NCI-H1930 (cell line): ENCODE measurements around the gene RSPRY1.
"Not testable (repeated sequence)": the region's sequence is repeated elsewhere in the genome, so short reads cannot be mapped to it uniquely, and the experiment has no call there.

ENCODE experiments used
- DNase-seq, 2 experiments: peaks; one replicate each; lab custom pipeline; 2025; lab: John Stamatoyannopoulos, UW

Gene RSPRY1

DNA sequence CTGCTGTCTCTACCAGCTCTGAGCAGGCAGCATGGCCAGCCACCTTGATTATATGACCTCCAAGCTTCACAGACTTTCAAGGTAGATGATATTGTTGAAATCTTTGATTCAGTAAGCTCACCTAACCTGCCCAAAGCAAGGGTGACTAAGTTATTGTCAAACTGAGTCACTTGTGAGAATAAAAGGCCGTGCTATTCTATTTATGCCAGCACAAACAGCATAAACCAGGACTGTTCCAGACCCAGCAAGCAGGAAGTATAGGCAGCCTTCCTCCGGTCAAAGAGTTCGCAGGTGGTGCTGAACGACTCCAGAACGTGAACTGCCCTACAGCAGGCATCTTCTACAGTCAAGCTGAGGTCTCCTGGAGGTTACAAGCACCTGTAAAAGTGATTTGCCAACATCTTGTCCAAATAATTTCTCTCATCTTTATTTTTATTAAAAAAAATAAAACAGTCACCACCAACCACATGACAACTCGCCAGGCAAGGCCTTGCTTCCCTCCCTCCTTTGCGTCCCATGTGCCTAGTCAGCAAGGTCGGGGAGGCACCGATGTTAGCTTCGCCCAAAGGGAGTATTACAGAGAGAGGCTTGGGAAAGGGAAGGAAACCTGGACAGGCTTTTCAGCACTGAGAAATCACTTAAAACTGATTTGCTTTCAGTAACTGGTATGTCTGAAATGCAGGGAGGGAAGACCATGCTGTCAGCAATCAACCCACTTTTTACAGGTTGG lies 69.7 kb downstream of the RSPRY1 start:
- no peak for DNase-seq

DNA sequence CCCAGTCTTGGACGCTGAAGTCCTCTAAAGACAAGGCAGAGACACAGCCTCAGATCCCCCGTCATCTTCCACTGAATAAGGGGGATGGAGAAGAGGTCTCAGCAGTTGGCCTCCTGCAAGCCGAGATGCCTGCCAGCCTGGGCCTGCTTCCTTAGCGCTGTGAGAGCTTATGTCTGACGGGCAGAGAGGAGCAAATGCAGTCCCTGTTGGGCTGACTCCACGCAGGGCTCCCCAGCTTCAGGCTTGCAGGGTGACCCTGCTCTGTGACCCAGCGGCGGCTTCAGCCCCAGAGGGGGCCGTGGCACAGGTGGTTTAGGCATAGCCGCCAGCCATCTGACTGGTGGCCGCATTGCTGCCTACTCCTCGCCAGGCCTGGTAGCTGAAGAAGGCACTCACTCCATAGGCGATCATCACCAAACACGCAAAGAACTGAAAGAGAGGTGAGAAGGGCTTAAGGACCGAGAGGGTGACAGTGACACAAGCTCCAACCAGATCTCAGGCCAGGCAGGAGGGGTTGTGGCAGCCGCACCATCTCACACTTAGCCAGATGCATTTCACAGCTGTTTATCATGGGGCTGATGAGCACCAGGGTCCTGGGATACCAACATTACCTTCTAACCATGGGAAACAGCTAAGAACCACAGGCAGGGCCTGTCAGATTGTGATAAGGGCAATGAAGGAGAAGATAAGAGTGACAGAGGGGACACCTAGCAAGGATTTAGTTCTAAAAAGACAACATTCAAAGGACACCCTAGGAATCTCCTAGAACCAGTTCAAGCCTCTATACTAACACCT lies 70.7 kb downstream of the RSPRY1 start:
- no peak for DNase-seq

DNA sequence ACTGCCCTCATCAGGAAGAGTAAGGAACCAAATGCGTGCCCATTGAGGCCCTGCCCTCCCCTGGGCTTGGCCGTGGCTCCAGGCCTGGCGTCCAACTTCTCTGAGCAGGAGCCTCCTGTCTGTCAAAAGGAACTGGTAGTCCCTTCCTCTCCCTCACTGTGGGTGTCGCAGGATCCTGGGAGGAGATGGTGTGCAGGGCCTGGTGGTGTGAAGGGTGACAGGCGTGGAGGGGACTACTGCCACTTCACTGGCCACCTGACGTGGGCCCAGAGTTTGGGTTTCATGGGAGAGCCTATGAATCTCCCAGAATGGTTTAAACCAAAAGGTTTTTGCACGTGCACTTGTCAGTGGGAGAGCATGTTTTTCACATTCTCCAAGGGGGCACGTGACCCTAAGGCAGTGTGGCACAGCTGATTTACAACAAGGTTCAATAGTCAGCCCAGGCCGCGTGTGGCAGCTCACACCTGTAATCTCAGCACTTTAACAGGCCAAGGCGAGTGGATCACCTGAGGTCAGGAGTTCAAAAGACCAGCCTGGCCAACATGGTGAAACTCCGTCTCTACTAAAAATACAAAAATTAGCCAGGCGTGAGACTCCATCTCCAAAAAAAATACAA lies 71.4 kb downstream of the RSPRY1 start:
- DNase-seq = no peak

DNA sequence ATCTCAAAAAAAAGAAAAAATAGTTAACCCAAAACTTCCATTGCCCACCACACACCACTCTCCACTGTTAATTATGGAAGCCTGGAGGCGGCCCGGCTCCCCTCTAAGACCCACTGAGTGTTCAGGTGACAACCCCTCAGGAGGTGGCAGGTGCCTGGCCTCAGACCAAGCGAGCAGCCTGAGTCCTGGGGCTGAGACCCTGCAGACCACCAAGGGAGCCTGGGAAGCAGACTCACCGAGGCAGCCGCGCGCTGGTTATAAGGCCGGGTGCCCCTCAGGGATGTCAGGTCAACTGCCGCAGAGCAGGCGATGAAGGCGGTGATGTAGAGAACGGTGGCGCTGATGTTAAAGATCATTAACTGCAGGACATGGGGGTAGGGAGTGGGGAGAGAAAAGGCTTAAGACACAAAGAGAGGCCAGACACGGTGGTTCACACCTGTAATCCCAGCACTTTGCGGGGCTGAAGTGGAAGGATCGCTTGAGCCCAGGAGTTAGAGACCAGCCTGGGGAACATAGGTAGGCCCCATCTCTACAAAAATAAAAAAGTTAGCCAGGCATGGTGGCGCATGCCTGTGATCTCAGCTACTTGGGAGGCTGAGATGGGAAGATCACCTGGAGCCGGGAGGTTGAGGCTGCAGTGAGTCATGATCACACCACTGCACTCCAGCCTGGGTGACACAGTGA lies 72.2 kb downstream of the RSPRY1 start:
- DNase-seq = no peak

DNA sequence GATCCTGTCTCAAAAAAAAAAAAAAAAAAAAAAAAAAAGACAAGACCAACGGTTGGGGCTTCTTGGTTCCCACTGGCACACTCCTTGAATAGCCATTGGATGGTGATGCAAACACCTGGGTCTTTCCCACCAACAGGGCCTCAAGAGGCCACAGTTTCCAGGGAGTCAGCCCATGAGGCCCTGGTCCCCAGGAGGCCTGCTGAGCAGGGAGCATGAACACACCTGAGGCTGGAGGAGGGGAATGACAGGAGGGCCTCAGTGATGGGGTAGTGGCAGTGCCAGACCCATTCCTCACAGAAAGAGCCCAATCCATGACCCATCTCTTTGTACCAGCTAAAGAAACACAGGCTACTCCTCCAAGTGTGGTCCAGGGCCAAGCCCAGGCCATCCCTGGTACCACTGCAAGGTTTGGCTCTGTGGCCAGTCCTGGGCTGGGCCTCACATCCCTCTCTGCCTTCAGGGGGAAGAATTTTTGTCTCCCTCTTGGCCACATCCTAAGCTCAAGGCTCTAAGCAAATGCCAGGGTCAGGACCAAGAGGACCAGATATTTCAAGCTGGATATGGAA lies 72.9 kb downstream of the RSPRY1 start:
- no peak for DNase-seq

DNA sequence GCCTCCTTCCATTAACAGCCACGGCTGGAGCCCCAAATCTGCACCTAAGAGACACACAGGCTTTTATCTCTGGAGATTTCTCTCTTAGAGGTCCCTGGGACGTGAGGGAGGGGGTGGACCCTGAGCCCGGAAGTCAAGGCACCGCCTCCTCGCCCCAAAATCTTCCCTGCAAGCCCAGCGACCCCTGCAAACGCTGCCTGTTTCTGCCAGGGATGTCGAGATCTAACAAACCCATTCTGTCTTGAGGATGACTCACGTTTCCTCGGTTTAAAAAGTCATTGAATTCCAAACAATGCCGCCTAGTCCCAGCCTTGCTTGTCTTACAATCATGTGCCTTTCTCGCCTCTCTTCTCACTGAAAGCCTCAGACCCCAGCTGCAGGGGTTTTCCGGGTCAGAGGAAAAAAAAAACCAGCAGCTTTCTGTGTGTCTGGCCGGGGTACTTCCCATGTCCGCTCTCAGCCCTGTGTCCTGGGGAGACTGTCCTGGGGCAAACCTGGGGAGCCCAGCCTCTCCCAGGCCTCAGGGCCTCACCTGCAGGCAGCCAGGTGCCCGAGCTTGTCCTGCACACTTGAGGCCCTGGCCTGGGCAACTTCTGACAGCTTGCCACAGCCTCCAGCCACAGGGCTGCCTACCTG lies 74.3 kb downstream of the RSPRY1 start:
- DNase-seq = no peak

DNA sequence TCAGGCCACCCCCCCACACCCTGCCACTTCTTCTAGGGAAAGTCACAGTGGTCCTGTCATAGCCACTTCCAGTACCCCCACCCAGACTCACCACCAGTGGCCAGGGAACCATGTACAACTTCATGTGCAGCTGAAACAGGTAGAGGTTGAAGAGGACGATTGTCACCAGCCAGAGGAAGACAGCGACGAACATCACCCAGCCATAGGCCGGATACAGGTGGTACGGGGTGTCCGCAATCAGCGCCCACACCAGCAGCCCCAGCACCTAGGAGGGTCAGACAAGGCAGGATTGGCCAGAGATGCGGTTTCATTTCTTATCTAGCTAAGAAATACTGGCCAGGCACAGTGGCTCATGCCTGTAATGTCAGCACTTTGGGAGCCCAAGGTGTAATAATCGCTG lies 75.7 kb downstream of the RSPRY1 start:
- DNase-seq = no peak

DNA sequence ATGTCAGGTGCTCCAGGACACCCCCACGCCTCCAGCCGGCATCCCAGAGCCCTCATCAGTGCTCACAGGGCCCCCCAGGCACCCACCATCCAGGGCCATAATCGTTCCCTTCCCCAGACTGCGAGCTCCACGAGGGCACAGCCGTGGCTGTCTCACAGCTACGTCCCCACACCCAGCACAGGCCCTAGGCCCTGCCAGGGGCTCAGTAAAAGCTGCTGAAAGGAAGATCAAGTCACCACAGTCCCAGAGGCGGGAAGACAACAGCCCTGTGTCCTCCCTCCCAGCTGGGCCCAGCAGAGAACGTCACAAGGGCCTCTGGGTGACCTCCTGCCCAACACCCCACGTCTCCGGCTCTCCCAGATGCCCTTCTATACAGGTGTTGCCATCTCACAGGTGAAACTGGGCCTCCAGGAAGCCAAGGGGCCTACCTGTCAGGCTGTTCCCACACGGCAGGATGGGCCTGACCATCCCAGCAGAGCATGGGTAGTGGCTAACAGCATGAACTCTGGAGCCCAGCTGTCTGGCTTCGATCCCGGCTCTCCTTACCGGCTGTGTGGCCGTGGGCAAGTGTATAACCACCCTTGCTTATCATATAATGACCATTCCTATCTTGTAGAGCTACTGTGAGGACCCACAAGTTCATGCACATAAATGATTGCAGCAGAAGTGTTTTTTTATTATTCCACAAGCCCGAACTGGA lies 76.9 kb downstream of the RSPRY1 start:
- no peak for DNase-seq

DNA sequence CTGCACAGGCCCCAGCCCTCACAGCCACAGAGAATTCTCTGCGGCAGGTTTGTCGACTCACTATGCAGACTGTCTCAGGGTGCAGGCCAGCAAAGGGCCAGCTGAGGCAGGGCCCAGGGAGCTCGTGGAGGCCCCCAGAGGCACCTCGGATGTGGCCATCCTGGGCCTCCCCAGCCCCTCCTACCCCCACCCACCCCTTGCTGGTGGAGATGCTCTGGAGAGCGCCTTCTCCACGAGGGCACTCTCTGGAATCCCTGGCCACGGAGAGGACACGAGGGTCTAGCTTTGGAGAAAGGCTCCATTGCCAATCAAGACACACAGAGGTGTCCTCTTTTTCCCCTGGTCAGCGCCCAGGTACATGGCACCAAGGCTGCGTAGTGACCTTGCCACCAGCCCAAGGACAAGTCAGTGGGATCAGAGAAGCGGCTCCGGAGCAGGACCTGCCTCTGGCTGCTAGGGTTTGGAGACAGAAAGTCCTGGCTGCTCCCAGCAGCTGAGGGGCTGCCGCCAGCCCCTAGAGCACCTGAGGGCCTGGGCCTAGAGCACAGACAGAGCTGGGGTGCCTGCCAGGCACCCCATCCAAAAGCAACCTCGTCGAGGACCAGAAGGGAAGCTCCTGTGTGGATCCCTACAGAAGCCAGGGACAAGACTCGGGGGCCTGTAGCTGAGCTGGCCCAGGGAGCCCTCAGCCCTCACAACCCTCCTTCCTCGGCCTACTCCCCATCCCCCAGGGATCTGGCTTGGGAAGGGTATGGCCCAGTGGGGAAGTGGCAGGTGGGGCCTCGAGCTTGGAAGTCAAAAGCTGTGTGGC lies 77.6 kb downstream of the RSPRY1 start:
- DNase-seq = no peak

DNA sequence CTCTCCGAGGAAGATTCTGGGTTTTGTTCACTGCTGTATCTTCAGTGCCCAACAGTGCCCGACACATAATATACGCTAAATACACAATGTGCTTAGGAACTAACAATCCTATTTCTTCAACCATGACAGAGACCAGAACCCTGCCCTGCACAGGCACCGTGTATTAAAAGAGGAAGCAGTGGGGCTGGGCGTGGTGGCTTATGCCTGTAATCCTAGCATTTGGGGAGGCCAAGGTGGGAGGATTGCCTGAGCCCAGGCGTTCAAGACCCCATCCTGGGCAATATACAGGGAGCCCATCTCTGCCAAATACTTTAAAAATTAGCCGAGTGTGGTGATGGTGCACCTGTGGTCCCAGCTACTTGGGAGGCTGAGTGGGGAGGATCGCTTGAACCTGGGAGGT lies 78.3 kb downstream of the RSPRY1 start:
- no peak for DNase-seq

DNA sequence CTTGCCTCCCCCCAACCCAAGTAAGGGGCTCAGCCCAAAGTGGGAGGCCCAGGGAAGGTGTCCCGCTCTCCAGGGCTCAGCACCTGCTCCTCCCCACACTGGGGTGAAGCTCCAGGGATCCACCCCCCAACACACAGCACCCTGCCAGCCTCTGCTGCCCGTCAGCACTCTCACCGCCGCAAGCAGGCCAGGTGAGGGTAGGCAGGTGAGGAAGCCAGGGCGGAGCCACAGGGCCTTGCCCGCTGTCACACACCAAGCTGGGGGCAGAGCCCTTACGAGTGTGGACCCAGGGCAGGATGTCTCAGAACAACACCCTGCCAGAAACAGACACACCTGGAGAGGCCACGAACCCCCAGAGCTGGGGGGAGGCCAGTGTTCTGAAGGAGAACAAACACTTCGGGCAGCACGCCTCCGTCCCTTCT lies 78.8 kb downstream of the RSPRY1 start:
- DNase-seq = no peak

DNA sequence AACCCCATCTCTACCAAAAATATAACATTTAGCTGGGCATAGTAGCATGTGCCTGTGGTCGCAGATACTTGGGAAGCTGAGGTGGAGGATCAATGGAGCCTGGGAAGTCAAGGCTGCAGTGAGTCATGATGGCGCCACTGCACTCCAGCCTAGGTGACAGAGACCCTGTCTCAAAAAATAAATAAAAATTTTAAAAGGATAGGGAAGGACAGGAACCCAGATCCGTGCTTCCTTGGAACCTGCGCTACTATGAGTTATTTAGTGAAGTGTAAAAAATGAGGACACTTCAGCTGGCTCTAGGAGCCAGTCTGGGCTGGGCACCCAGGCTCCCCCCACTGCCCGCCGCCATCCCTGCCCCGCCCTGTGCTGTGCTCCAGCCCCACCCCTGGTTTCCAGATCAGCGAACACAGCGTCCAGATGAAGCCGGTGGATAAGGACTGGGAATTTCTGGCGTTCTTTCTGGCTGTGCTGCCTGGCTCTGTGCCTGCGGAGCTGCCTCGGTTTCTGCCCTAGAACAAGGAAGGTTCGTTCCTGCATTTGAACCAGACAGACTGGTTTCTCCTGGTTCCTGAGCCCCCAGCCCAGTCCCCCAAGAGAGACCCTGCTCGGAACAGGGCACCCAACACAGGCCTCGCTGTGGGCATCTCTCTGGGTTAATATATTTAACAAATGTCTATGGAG lies 79.9 kb downstream of the RSPRY1 start:
- DNase-seq = no peak

DNA sequence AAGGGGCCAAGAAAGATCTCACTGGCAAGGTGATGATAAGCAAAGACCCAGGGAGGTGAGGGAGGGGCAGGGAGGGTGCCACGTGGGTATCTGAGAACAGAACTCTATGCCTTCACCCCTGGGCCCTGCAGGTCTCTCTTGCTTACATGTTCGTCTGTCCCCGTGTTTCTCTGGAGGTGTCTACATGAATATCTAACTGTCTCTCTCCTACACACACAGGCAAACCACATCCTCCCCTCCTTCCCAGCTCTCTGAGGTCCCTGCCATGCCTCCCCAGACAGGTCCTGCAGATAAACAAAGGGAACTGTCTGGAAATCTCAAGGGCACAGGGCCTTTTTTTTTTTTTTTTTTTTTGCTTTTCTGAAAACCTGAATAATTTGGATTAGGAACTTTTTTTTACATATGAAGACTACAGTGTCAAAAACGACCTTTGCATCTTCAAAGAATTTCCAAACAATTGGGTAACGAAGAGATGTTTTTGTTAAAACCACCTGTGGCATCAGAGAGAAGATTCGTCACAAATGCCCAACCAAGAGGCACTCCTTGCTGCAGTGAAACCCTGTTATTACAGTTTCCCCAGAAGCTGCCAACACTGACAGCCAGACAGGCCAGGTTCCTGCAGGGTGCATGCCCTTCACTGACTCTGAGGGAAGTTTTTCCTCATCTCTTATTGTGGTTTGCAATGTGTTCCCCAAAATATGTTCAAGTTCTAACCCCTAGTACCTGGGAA lies 80.6 kb downstream of the RSPRY1 start:
- no peak for DNase-seq

DNA sequence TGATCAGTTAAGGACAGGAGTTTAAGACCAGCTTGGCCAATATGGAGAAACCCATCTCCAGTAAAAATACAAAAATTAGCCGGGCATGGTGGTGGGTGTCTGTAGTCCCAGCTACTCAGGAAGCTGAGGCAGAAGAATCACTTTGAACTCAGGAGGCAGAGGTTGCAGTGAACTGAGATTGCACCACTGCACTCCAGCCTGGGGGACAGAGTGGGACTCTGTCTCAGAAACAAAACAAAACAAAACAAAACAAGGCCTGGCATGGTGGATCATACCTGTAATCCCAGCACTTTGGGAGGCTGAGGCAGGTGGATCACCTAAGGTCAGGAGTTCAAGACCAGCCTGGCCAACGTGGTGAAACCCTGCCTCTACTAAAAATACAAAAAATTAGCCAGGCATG lies 81.2 kb downstream of the RSPRY1 start:
- DNase-seq = not testable (repeated sequence)

DNA sequence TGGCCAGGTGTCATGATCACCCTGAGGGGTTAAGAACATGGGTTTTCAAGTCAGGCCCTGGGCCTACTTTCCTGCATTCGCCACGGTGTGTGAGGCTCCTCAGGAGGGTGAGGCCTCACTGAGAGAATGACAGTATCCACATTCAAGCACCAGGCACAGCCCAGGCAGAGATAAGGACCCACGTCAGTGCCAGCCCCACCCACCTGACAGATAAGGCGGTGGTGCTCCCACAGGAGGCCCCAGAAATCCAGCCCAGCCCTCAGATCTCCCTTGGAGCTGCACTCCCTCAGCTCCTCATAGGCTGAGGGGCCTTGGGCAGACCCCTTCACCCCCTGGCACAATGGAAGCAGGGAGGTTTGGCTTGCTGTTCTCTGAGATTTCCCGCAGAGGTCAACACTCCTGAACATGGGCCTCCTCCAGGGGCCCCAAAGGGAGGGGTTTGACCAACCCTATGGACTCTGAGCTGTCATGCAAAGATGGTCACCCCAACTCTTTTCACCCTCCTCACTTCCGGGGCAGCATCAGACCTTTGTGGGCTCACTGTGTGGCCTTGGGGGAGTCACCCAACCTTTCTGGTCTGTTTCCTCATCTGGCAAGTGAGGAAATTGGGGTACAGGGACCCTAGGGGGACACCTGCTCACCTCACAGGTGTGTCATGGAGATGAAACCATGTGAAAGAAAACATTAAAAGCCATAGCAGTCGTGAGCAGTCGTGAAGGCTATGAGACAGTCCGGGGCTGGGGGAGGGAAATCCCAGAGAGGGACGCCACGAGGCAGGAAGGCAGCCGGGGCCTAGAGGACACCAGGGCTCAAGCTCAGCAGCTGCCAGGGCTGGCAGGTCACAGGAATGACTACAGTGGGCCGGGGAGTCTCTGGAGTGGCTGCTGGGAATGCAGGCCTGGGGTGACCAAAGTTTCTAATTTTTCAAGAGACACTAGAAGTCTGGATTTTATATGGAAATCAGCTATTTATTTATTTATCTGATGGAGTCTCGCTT lies 83.0 kb downstream of the RSPRY1 start:
- DNase-seq = no peak

DNA sequence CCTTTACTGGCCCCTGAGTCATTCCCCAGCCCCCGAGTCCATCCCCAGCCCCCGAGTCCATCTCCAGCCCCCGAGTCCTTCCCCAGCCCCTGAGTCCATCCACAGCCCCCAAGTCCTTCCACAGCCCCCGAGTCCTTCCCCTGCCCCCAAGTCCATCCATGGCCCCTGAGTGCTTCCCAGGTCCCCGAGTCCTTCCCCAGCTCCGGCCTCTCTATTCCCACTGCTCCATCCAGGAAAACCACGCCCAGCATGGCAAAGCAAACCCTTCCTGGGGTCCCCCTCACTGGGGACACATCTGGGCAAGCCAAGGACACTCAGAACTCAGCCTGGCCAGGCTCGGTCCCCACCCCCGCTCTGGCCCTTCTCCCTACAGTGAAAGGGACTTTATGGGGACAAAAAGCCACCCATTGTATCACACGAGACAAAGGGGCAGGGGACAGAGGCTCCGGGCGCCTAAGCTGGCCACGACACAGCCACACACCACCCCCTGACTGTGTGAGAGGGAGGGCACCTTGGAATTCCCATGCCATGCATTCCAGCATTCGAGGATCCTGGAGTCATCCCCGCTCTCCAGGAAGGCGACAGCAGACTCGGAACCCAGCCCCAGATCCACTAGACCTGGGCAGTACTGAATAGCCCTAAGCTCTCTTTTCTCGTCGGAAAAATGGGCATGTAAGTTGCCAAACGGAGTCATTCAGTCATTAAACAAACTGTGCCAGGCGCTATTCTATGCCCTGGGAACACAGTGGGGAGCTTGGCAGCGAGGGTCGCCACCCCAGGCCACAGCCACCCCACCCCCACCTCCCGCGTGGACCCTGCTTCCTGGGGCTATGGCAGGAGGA lies 84.3 kb downstream of the RSPRY1 start:
- DNase-seq = no peak

DNA sequence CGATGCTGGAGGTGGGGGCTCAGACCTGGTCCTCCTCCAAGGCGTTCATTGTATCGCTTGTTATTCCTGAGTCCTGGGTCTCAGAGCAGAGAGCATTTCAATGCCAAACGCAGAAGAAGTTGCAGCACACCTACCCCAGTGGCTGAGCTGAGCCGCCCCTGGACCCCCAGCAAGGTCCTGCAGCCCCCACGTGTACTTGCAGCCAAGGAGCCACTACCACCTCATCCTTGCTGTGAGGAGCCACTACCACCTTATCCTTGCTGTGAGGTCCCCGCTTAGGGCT lies 84.9 kb downstream of the RSPRY1 start:
- DNase-seq = no peak
